NCI-H1417 (cell line): ENCODE data around the gene FDXACB1.
"Not testable (repeated sequence)": the region's sequence is repeated elsewhere in the genome, so short reads cannot be mapped to it uniquely, and the experiment has no call there.

Source experiments
- DNase-seq, 3 experiments: peaks; one replicate each; lab custom pipeline; 2025; lab: John Stamatoyannopoulos, UW

FDXACB1 gene

DNA sequence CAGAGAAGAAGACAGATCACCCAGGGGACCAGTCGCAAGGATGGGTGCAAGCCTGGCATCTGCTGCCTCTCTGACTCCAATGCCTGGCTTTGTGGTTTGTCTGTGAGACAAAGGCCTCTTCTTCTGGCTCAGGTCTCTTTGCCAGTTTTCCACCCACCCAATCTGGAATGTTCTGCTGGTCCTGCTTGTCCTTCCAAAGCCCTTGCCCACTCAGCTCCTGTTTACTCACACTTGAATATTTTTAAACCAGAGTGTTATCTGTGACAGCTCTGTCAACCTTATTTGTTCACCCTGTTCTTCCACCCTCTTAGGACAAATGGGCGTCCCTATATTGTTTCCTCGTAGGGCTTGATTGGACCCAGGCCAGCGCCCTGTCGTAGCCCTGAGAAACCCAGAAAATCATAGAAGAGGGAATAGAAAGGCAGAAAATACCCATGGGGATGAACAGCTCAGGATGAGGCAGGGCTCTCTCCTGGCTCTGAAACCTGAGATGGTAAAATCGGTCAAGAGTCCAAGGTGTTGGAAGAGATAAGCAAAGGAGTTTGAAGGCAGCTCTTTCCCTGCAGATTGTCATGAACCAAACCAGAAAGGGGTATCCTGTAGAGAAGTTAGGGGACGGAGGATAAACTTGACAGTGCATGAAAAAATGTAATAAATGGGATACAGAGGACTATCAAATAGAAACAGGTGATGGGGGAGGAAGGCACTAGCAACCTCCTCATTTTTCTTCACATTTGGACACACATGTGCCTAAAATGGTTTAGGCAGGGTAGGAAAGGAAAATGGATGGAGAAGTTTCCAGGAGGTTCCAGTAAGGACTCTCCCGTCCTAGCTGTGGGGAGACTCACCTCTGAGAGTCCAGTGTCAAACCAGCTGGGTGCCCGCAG is 32.0 kb upstream of the FDXACB1 start:
- no peak for DNase-seq

DNA sequence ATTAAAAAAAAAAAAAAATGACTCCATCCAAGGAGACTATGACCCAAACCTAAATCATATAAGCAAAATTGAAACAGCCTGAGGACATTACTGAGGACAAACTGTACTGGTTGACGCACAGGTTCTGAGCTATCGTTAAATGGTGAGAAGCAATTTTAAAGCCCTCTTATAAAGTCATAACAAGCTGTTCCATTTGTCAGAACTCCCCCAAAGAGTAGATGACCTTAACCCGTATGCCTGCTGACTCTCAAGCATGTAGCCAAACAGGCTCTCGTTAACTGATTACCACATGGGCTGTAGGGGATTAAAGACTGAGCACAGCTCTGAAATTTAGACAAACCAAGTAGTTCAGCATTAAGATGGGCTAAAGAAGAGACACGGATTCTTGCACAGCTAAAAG is 30.4 kb upstream of the FDXACB1 start:
- no peak for DNase-seq

DNA sequence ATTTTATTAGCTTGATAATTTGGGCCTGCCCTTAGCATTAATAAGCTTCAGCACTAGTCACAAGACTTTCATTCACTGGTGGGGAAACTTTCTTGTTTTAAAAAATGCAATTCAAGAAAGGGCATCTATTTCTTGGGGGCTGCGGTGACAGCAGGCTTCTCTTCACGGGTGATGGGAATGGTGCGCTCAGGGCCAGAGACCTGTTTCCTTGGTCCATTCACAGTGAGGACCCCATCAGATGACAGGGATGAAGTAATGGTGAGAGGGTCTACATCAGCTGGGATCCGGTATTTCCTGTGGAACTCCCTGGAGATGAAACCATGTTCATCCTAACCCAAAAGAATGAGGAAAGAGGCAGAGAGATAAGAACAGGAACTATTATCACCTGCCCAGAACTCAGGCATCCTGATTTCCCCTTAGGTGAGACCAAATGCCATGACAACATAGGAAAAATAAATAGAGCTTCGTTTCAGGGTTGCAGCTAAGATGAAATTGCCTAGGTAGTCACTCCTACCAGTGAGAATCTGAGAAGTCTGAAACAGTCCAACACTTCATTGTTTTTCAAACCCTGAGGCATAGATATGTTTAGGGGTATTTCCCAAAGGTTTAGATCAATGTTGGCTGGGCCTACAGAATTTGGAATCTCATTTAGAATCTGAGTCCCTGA is 29.8 kb upstream of the FDXACB1 start:
- DNase-seq = no peak

DNA sequence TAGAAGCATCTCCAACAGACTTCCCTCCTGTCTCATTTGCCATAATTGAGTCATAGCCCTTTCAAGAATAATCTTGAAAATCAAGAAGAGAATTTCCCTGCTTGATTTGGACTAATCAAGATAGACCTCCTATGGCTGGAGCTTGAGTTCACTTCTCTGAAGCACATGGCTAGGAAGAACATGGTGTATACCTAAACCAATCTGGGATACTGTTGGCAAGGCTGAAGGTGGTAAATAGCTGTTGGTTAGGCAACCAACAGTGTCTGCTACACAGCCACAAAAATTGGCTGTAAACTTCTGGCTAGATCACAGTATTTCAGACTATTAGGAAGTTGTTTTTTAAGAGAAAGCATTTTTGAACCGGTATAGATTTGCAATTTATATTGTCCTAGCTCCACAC is 27.7 kb upstream of the FDXACB1 start:
- no peak for DNase-seq

GRCh38 chr11:111905411-111905810 is 26.4 kb upstream of the FDXACB1 start:
- no peak for DNase-seq

- DNase-seq = no peak
These were observed 7.9 kb upstream of the FDXACB1 start for GRCh38 chr11:111886844-111887243.

GRCh38 chr11:111886032-111886431 is 7.1 kb upstream of the FDXACB1 start:
- no peak for DNase-seq

- DNase-seq = not testable (repeated sequence)
These were observed 6.1 kb upstream of the FDXACB1 start for GRCh38 chr11:111885053-111885452.

- DNase-seq = no peak
These were observed 3.2 kb upstream of the FDXACB1 start for GRCh38 chr11:111882202-111882601.

DNA sequence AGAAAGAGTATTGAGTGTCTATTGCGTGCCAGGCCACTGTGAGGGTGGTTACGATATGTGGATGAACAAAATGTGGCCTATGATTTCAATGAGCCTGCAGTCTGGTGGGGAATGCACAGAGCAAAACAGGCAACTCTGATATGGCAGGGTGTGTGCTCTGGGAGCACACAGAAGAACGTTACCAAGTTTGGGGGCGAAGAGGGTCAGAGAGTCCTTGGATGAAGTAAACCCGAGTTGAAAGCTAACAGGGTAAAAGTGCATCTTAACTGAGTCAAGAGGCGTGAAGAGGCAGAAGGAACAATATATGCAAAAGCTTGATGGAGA is 634 bp upstream of the FDXACB1 start:
- no peak for DNase-seq

- DNase-seq = peak in 1 of 3 experiments; percentile 54
These were observed 548 bp downstream of the FDXACB1 start for GRCh38 chr11:111878385-111878848.

GRCh38 chr11:111871693-111872161 is 7.2 kb downstream of the FDXACB1 start:
- peak in 1 of 3 experiments; percentile 39 for DNase-seq

- DNase-seq = peak; percentile 71 to 96 (median 92)
These were observed 7.9 kb downstream of the FDXACB1 start, which contains the start of gene ALG9 for GRCh38 chr11:111870886-111871692. TSS of gene ALG9 (minus strand) at chr11:111871581. CDS start at chr11:111871482, 99 bp downstream.

DNA sequence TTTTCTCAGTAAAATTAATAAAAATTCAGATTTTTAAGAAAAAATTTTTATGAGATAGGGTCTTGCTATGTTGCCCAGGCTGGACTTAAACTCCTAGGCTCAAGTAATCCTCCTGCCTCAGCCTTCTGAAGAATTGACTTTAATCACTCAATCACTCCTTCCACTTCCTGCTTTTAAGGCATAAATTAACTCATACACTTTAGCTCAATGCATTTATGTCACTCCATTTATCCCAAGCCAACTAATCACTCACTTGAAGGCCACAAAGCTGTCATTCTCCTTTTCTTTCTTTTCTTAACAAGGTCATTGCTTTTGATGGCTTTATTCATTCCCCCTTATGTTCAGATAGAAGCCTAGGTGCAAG is 8.5 kb downstream of the FDXACB1 start:
- DNase-seq = no peak

- DNase-seq = no peak
These were observed 8.9 kb downstream of the FDXACB1 start for GRCh38 chr11:111870113-111870512.

DNA sequence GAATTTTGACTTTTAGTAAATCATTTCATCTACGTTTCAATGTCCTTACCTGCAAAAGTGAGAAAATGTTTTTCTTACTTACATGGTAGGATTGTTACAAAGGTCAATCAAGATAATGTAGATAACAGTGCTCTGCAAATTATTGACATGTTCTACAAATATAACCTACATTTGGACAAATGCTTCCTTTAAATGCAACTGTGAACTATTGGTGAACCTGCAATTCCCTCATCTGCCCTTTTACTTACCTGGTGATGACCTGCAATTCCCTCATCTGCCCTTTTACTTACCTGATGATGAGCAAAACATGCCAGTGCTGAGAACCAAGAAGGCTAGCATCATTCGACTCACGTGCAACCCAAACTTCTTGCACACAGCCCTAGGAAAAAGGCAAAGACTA is 18.7 kb downstream of the FDXACB1 start:
- no peak for DNase-seq

DNA sequence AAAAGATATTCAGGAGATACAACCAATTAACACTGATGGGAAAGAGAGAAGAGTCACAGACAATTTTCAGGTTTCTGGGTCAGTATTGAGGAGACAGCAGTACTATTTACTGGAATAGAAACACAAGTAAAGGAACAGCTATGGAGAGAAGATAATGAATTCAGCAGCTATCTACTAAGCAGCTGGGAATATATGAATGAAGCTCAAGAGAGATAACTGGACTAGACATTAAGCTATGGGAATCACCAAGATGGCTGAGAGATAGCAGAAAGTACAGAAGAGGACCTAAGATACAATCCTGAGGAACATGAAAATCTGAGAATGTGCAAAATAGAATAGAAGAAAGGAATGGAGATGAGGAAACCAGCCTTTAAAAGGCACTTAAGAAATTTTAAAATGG is 23.5 kb downstream of the FDXACB1 start:
- DNase-seq = no peak

DNA sequence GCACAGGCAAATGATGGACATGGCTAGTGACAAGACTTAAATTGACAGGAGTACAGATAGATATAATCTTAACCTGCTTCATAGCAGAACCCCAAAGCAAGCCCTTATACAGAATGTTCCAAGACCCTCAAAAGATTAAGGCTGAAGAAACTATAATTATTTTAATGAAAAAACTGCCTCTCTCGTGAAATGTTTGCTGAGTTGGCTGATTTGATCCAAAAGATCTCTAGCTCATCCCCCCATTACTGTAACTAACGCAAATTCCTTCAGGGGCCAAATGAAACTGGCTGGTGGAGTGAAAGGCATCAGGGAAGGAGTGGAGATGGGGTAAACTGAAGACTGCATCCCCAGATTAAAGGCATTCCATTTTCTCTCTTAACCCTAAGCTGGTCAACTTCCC is 26.9 kb downstream of the FDXACB1 start:
- no peak for DNase-seq

GRCh38 chr11:111851636-111852035 is 27.3 kb downstream of the FDXACB1 start:
- DNase-seq = no peak

GRCh38 chr11:111851067-111851466 is 27.9 kb downstream of the FDXACB1 start:
- no peak for DNase-seq

DNA sequence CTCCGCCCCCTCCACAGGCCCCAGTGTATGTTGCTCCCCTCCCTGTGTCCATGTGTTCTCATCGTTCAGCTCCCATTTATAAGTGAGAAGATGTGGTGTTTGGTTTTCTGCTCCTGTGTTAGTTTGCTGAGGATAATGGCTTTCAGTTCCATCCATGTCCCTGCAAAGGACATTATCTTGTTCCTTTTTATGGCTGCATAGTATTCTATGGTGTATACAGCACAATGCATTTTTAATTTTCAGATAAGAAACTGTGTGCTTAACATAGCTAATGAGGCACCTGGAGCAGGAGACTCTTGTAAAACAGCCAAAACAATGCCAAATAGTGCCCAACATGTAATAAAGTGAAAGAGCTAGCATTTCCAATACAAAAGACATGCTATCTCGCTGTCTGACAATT is 29.3 kb downstream of the FDXACB1 start:
- no peak for DNase-seq

DNA sequence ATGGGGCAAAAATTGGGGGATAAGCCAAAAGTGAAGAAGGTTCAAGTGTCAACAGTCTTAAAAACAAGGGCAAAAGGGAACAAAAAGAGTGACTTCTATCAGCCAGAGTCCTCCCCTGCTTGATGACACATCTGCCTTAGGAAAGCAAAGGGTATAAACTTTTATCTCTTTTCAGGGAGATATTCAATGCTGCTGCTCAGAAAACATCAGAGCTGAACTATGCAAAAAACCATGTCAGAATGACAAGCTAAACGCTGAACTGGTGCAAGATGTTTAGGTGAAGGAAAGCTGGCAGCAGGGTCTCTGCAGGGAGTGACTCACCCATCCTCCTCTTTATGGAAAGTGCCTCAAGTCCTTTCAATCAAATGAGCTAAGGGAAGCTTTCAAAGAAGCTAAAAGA is 32.3 kb downstream of the FDXACB1 start:
- no peak for DNase-seq
